Tibial artery (tissue), 4 donors: ENCODE data around the gene TRMT2A.
"Not testable (repeated sequence)": the region's sequence is repeated elsewhere in the genome, so short reads cannot be mapped to it uniquely, and the experiment has no call there.

Source experiments
- DNase-seq, 2 donors: peaks; one replicate each; pipeline ENCODE4 v3.0.0-alpha.2; 2019
- H3K27ac ChIP-seq, 2 donors: fragments of 200-600 bp; sonication (generic) in 1 of 2; 1 replicate in 1 of 2; 2 replicates in 1 of 2; pipeline ENCODE4 v1.5.1; 2018 to 2019; ENCODE audit warnings: mild to moderate bottlenecking in 1 of 2
- H3K27me3 ChIP-seq, 2 donors: fragments of 200-600 bp; sonication (generic) in 1 of 2; one replicate each; pipeline versions ENCODE4 v1.5.1 to v1.6.0; 2016 to 2019
- H3K36me3 ChIP-seq, 3 donors: fragments of 200-600 bp; sonication (generic) in 2 of 3; one replicate each; pipeline ENCODE4 v1.5.1; 2016 to 2019; ENCODE audit warnings: mild to moderate bottlenecking in 2 of 3
- H3K4me1 ChIP-seq, 4 donors: fragments of 200-600 bp; sonication (generic) in 2 of 4; 1 replicate in 3 of 4; 2 replicates in 1 of 4; pipeline ENCODE4 v1.5.1; 2016 to 2019
- H3K4me3 ChIP-seq, 2 donors: fragments of 200-600 bp; sonication (generic) in 1 of 2; 1 replicate in 1 of 2; 2 replicates in 1 of 2; pipeline ENCODE4 v1.5.1; 2018 to 2019; ENCODE audit warnings: mild to moderate bottlenecking in 2 of 2
- H3K9me3 ChIP-seq, 3 donors: fragments of 200-600 bp; sonication (generic) in 1 of 3; one replicate each; pipeline ENCODE4 v1.5.1; 2016 to 2019
- intact Hi-C: fragments of 100-400 bp; cut with DNase I; formaldehyde crosslinking; loops from one replicate; pipeline ENCODE4 v1.15.0; 2023; ENCODE audit warnings: low total_unique reads
- TF ChIP-seq, protein P1 (sequence below), 2 experiments: fragments of 200-600 bp in 1 of 2; fragments of 450-650 bp in 1 of 2; IDR thresholded peaks; one replicate each; pipeline ENCODE4 v1.5.1; 2017 to 2019; ENCODE audit warnings: antibody characterized with exemption in 2 of 2, mild to moderate bottlenecking in 1 of 2, moderate library complexity in 1 of 2

Gene TRMT2A

DNA sequence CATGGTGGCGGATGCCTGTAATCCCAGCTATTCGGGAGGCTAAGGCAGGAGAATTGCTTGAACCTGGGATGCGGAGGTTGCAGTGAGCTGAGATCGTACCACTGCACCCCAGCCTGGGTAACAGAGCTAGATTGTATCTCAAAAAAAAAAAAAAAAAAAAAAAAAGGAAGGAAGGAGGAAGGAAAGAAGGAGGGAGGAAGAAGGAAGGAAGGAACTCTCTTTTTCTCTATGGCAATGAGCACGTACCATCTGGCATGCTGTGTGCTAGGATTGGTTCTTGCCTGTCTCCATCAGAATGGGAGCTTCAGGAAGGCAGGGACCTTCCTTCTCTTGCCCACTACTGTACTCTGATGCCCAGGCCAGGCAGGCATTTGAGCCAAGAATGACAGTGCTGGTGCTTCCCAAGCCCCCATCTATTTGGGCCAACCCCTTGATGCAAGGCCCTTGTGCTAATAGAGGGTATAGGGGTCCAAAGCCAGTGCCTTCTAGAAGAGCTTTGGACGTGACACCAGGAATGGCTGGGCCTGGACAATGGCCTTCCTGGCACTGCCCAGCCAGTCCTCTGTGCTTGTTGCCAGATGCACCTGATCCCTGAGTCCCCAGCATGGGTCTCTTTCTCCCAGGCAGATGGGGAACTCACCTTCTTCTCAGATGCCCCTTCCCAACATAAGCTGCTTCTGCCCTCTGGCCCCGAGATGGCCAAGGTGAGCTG lies 47.5 kb downstream of the TRMT2A start:
- Histone ChIP-seq H3K27me3 (no peaks in the 10 kb centered on the region), H3K36me3 (peaks cover under 1 to 20% (median 10%) of the 10 kb centered on the region in 3 donors), H3K9me3 (no peaks in the 10 kb centered on the region), H3K4me1 (no peaks in the 10 kb centered on the region), H3K4me3 (no peak overlapping the region), H3K27ac (no peak overlapping the region)
- intact Hi-C loops, result no loop called here
- TF ChIP-seq, protein P1, sequence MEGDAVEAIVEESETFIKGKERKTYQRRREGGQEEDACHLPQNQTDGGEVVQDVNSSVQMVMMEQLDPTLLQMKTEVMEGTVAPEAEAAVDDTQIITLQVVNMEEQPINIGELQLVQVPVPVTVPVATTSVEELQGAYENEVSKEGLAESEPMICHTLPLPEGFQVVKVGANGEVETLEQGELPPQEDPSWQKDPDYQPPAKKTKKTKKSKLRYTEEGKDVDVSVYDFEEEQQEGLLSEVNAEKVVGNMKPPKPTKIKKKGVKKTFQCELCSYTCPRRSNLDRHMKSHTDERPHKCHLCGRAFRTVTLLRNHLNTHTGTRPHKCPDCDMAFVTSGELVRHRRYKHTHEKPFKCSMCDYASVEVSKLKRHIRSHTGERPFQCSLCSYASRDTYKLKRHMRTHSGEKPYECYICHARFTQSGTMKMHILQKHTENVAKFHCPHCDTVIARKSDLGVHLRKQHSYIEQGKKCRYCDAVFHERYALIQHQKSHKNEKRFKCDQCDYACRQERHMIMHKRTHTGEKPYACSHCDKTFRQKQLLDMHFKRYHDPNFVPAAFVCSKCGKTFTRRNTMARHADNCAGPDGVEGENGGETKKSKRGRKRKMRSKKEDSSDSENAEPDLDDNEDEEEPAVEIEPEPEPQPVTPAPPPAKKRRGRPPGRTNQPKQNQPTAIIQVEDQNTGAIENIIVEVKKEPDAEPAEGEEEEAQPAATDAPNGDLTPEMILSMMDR (IDR thresholded peaks at IDR 0.05), result no peak
- no peak for DNase-seq

DNA sequence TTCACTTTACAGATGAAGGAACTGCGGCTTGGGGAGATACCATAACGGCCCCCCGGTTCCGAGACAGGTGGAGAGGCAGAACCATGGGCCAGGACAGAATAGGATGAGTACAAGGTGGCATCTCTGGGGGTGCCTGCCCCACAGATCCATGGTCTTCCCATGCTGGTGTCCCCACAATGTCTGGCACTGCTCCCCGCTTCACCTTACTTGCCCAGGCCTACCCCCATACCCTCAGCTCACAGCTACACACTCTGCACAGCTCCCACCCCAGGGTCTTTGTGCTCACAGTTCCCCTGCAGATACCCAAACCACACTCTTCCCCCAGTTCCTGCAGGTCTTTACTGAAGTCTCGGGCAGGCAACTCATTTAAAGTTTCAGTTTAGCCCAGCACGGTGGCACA lies 48.4 kb downstream of the TRMT2A start:
- Histone ChIP-seq H3K4me3 (no peak overlapping the region), H3K36me3 (peaks cover 7 to 28% (median 18%) of the 10 kb centered on the region in 3 donors), H3K27me3 (no peaks in the 10 kb centered on the region), H3K27ac (no peak overlapping the region), H3K9me3 (no peaks in the 10 kb centered on the region), H3K4me1 (no peaks in the 10 kb centered on the region)
- TF ChIP-seq, protein P1 (IDR thresholded peaks at IDR 0.05), result no peak
- intact Hi-C loops, result no loop called here
- no peak for DNase-seq

DNA sequence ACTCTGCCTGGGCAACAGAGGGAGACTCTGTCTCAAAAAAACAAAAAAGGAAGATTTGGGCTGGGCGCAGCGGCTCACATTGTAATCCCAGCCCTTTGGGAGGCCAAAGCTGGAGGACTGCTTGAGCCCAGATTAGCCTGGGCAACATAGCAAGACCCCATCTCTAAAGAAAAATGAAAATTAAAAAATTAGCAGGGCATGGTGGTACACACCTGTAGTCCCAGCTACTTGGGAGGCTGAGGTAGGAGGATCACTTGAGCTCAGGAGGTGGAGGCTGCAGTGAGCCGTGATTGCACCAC lies 49.7 kb downstream of the TRMT2A start:
- DNase-seq, H3K9me3 ChIP-seq, H3K4me3 ChIP-seq, H3K27ac ChIP-seq, H3K4me1 ChIP-seq, H3K27me3 ChIP-seq, intact Hi-C loops: not testable (repeated sequence)
- peaks cover 17 to 41% (median 31%) of the 10 kb centered on the region in 3 donors for H3K36me3 ChIP-seq

GRCh38 chr22:20066617-20067383 lies 50.2 kb downstream of the TRMT2A start:
- Histone ChIP-seq H3K27me3 (no peaks in the 10 kb centered on the region), H3K4me1 (no peaks in the 10 kb centered on the region), H3K27ac (no peak overlapping the region), H3K36me3 (peaks cover 22 to 47% (median 36%) of the 10 kb centered on the region in 3 donors), H3K4me3 (no peak overlapping the region), H3K9me3 (no peaks in the 10 kb centered on the region)
- no peak for DNase-seq
- intact Hi-C loops, result no loop called here
- TF ChIP-seq, protein P1 (IDR thresholded peaks at IDR 0.05), result no peak

- no peak for DNase-seq
- TF ChIP-seq, protein P1 (IDR thresholded peaks at IDR 0.05), result no peak
- H3K27me3 ChIP-seq, result no peaks in the 10 kb centered on the region
- H3K4me3 ChIP-seq, result no peak overlapping the region
- H3K27ac ChIP-seq, result no peak overlapping the region
- no peaks in the 10 kb centered on the region for H3K9me3 ChIP-seq
- H3K4me1 ChIP-seq, result no peaks in the 10 kb centered on the region
- intact Hi-C loops, result no loop called here
- peaks cover 28 to 54% (median 43%) of the 10 kb centered on the region in 3 donors for H3K36me3 ChIP-seq
Observed at GRCh38 chr22:20065896-20066616, 51.0 kb downstream of the TRMT2A start.
